Measurements from ENCODE around the gene TIMM9. TPM values are rescaled to one million over a fixed set of nuclear protein-coding genes. Genes with fewer than 3 reads are reported as not detected.

Gene TIMM9
- total and polyA plus RNA-seq, 2 donors from 2014 or later: 32.8 to 80.1 TPM

- no peak overlapping the region for H3K9ac ChIP-seq (ENCODE audit: low read length in 3 of 3)
Measured at GRCh38 chr14:58408681-58409215, 18.6 kb downstream of the TIMM9 start.

GRCh38 chr14:58401587-58401986 is 25.7 kb downstream of the TIMM9 start:
- Histone ChIP-seq H3K9ac (ENCODE audit: low read length in 3 of 3) (no peak overlapping the region), H3K4me1 (ENCODE audit: control insufficient read depth in 2 of 3, insufficient read depth in 2 of 3, low read depth in 1 of 3, low read length in 3 of 3) (no peaks in the 10 kb centered on the region), H3K9me3 (ENCODE audit: control insufficient read depth in 2 of 3, insufficient read depth in 1 of 3, low read length in 3 of 3) (no peaks in the 10 kb centered on the region), H3K27ac (ENCODE audit: low read depth in 2 of 2, low read length in 2 of 2) (no peak overlapping the region), H3K36me3 (ENCODE audit: control insufficient read depth in 2 of 3, insufficient read depth in 3 of 3, low read length in 3 of 3) (no peaks in the 10 kb centered on the region), H3K4me3 (ENCODE audit: low read length in 3 of 3) (no peak overlapping the region), H3K27me3 (ENCODE audit: control insufficient read depth, insufficient read depth, low read length) (no peaks in the 10 kb centered on the region)
- FAIRE-seq: no peak
- DNase-seq: no peak
- no peak for TF ChIP-seq CTCF (IDR thresholded peaks at IDR 0.05; ENCODE audit: borderline replicate concordance, extremely low read depth, insufficient read depth)
- intact Hi-C loops (cut with DNase I): no loop called here

More at GRCh38 chr14:58408681-58409215, 18.6 kb downstream of the TIMM9 start:
- H3K4me3 ChIP-seq (ENCODE audit: low read length in 3 of 3): no peak overlapping the region
- no peak for TF ChIP-seq CTCF (IDR thresholded peaks at IDR 0.05; ENCODE audit: borderline replicate concordance, extremely low read depth, insufficient read depth)
- FAIRE-seq: no peak
- intact Hi-C loops (cut with DNase I): no loop called here
- no peak overlapping the region for H3K27ac ChIP-seq (ENCODE audit: low read depth in 2 of 2, low read length in 2 of 2)
- H3K9me3 ChIP-seq (ENCODE audit: control insufficient read depth in 2 of 3, insufficient read depth in 1 of 3, low read length in 3 of 3): no peaks in the 10 kb centered on the region
- no peaks in the 10 kb centered on the region for H3K27me3 ChIP-seq (ENCODE audit: control insufficient read depth, insufficient read depth, low read length)
- H3K36me3 ChIP-seq (ENCODE audit: control insufficient read depth in 2 of 3, insufficient read depth in 3 of 3, low read length in 3 of 3): peaks cover 0 to 21% (median 7%) of the 10 kb centered on the region in 3 donors
- no peak for DNase-seq
- H3K4me1 ChIP-seq (ENCODE audit: control insufficient read depth in 2 of 3, insufficient read depth in 2 of 3, low read depth in 1 of 3, low read length in 3 of 3): no peaks in the 10 kb centered on the region

- peaks cover 0 to 4% (median 0%) of the 10 kb centered on the region in 3 donors for H3K4me1 ChIP-seq (ENCODE audit: control insufficient read depth in 2 of 3, insufficient read depth in 2 of 3, low read depth in 1 of 3, low read length in 3 of 3)
- no peak for DNase-seq
- H3K27me3 ChIP-seq (ENCODE audit: control insufficient read depth, insufficient read depth, low read length): no peaks in the 10 kb centered on the region
- H3K27ac ChIP-seq (ENCODE audit: low read depth in 2 of 2, low read length in 2 of 2): no peak overlapping the region
- no peak overlapping the region for H3K9ac ChIP-seq (ENCODE audit: low read length in 3 of 3)
- no peak for TF ChIP-seq CTCF (IDR thresholded peaks at IDR 0.05; ENCODE audit: borderline replicate concordance, extremely low read depth, insufficient read depth)
- no peaks in the 10 kb centered on the region for H3K9me3 ChIP-seq (ENCODE audit: control insufficient read depth in 2 of 3, insufficient read depth in 1 of 3, low read length in 3 of 3)
- H3K4me3 ChIP-seq (ENCODE audit: low read length in 3 of 3): no peak overlapping the region
- intact Hi-C loops (cut with DNase I): no loop called here
- no peak for FAIRE-seq
- no peaks in the 10 kb centered on the region for H3K36me3 ChIP-seq (ENCODE audit: control insufficient read depth in 2 of 3, insufficient read depth in 3 of 3, low read length in 3 of 3)
Measured at GRCh38 chr14:58398895-58399294, 28.4 kb downstream of the TIMM9 start.

GRCh38 chr14:58398495-58398894 is 28.8 kb downstream of the TIMM9 start:
- Histone ChIP-seq H3K9me3 (ENCODE audit: control insufficient read depth in 2 of 3, insufficient read depth in 1 of 3, low read length in 3 of 3) (no peaks in the 10 kb centered on the region), H3K9ac (ENCODE audit: low read length in 3 of 3) (no peak overlapping the region), H3K27me3 (ENCODE audit: control insufficient read depth, insufficient read depth, low read length) (no peaks in the 10 kb centered on the region), H3K27ac (ENCODE audit: low read depth in 2 of 2, low read length in 2 of 2) (no peak overlapping the region), H3K36me3 (ENCODE audit: control insufficient read depth in 2 of 3, insufficient read depth in 3 of 3, low read length in 3 of 3) (no peaks in the 10 kb centered on the region), H3K4me3 (ENCODE audit: low read length in 3 of 3) (no peak overlapping the region), H3K4me1 (ENCODE audit: control insufficient read depth in 2 of 3, insufficient read depth in 2 of 3, low read depth in 1 of 3, low read length in 3 of 3) (peaks cover 0 to 4% (median 0%) of the 10 kb centered on the region in 3 donors)
- DNase-seq: no peak
- TF ChIP-seq CTCF (IDR thresholded peaks at IDR 0.05; ENCODE audit: borderline replicate concordance, extremely low read depth, insufficient read depth): no peak
- intact Hi-C loops (cut with DNase I): no loop called here
- no peak for FAIRE-seq

Data from kidney (tissue), 14 donors.